PC-9 (cell line): Measurements from ENCODE around the gene PITX2. TPM values are rescaled to one million over a fixed set of nuclear protein-coding genes. Genes with fewer than 3 reads are reported as not detected.

Experiments used
- BruUV-seq: library from RNA; stranded (reverse); fragments of 400-500 nt; replicated peaks from 2 replicates; lab custom pipeline; 2021; lab: Mats Ljungman, UMichigan
- CTCF ChIA-PET: fragments of 300-600 bp; sonication (Branson Sonifier 250); formaldehyde crosslinking; loops from one replicate; lab custom pipeline; 2022; ENCODE audit warnings: antibody characterized with exemption; lab: Charles Lee
- POLR2A ChIA-PET: fragments of 300-600 bp; sonication (Branson Sonifier 250); formaldehyde crosslinking; loops from one replicate; lab custom pipeline; 2022; ENCODE audit warnings: antibody characterized with exemption; ENCODE audit not compliant: unreplicated experiment; lab: Charles Lee
- DNase-seq, 2 experiments: peaks; one replicate each; pipeline versions ENCODE4 v3.0.0 to v3.0.0-alpha.2; 2015 to 2022; ENCODE audit warnings: mixed read lengths in 1 of 2
- H2AFZ ChIP-seq: fragments of 200-600 bp; sonication (generic); 2 replicates; pipeline ENCODE4 v1.8.1; 2017; ENCODE audit warnings: antibody characterized with exemption
- H3F3A ChIP-seq: fragments of 200-600 bp; sonication (generic); 2 replicates; pipeline ENCODE4 v1.8.1; 2017; ENCODE audit warnings: antibody characterized with exemption, mild to moderate bottlenecking, low read depth; ENCODE audit not compliant: insufficient read depth
- H3K27ac ChIP-seq: fragments of 200-600 bp; sonication (generic); 2 replicates; pipeline ENCODE4 v1.6.1; 2016; ENCODE audit warnings: mixed run types
- H3K27me3 ChIP-seq: fragments of 200-600 bp; sonication (generic); 2 replicates; pipeline ENCODE4 v1.6.1; 2016; ENCODE audit warnings: low read depth, mixed run types; ENCODE audit not compliant: insufficient read depth
- H3K36me3 ChIP-seq: fragments of 200-600 bp; sonication (generic); 2 replicates; pipeline ENCODE4 v1.6.1; 2016; ENCODE audit warnings: low read depth, mixed run types
- H3K4me1 ChIP-seq: fragments of 200-600 bp; sonication (generic); replicated peaks from 2 replicates; pipeline ENCODE4 v1.6.1; 2016; ENCODE audit warnings: mixed run types; ENCODE audit not compliant: insufficient read depth
- H3K4me2 ChIP-seq: fragments of 200-600 bp; sonication (generic); 2 replicates; pipeline ENCODE4 v1.6.1; 2017; ENCODE audit warnings: mixed run types
- H3K4me3 ChIP-seq: fragments of 200-600 bp; sonication (generic); 2 replicates; pipeline ENCODE4 v1.6.1; 2016; ENCODE audit warnings: mixed run types
- H3K79me2 ChIP-seq: fragments of 200-600 bp; sonication (generic); 2 replicates; pipeline ENCODE4 v1.6.1; 2017; ENCODE audit warnings: low read depth, mixed run types
- H3K9me2 ChIP-seq: fragments of 200-600 bp; sonication (generic); 2 replicates; pipeline ENCODE4 v1.8.1; 2017; ENCODE audit warnings: mild to moderate bottlenecking; ENCODE audit not compliant: insufficient read depth
- H3K9me3 ChIP-seq: fragments of 200-600 bp; sonication (generic); 2 replicates; pipeline ENCODE4 v1.8.1; 2016; ENCODE audit warnings: low read depth; ENCODE audit not compliant: insufficient read depth
- H4K20me1 ChIP-seq: fragments of 200-600 bp; sonication (generic); 2 replicates; pipeline ENCODE4 v1.8.1; 2017; ENCODE audit not compliant: insufficient read depth
- CTCF ChIP-seq: fragments of 200-600 bp; sonication (generic); conservative IDR thresholded peaks from 2 replicates; pipeline ENCODE4 v1.6.1; 2017; ENCODE audit warnings: mixed run types, antibody characterized with exemption, mild to moderate bottlenecking, moderate library complexity
- EZH2 ChIP-seq: fragments of 200-600 bp; sonication (generic); IDR thresholded peaks from 2 replicates; pipeline ENCODE4 v1.8.0; 2017; ENCODE audit warnings: antibody characterized with exemption, low read depth
- intact Hi-C: fragments of 100-400 bp; cut with micrococcal nuclease; formaldehyde crosslinking; loops from one replicate; pipeline ENCODE4 v1.10.0; 2022; ENCODE audit not compliant: unreplicated experiment
- total RNA-seq: library from RNA; stranded (reverse); gene quantifications from 2 replicates; pipeline ENCODE4 v1.2.3, GENCODE V29; 2021

Gene PITX2
- total RNA-seq, 1 experiment from 2014 or later: 0.48 TPM

- BruUV-seq: no TSS peak
- no peaks in the 10 kb centered on the region for H3F3A ChIP-seq
- no peaks in the 10 kb centered on the region for H3K27me3 ChIP-seq
- H3K4me1 ChIP-seq: no peaks in the 10 kb centered on the region
- ChIA-PET POLR2A (interaction anchor here (0.6 kb wide), 1 partner anchor 56 kb away, joined by 7 read pairs; no protein-coding TSS in a partner anchor), CTCF (no interaction called here)
- intact Hi-C loops: no loop called here
- no peaks in the 10 kb centered on the region for H3K79me2 ChIP-seq
- no peaks in the 10 kb centered on the region for H4K20me1 ChIP-seq
- TF ChIP-seq CTCF (no peak), EZH2 (no peak)
- H3K27ac ChIP-seq: no peak overlapping the region
- H3K36me3 ChIP-seq: no peaks in the 10 kb centered on the region
- no peak overlapping the region for H2AFZ ChIP-seq
- H3K9me2 ChIP-seq: no peaks in the 10 kb centered on the region
- H3K4me3 ChIP-seq: no peak overlapping the region
- DNase-seq: no peak
- H3K9me3 ChIP-seq: no peaks in the 10 kb centered on the region
- no peak overlapping the region for H3K4me2 ChIP-seq
Observed at GRCh38 chr4:110644008-110644407, 21.1 kb upstream of the PITX2 start.

- H3K27ac ChIP-seq: no peak overlapping the region
- H3K9me3 ChIP-seq: no peaks in the 10 kb centered on the region
- H3K9me2 ChIP-seq: no peaks in the 10 kb centered on the region
- DNase-seq: no peak
- no peaks in the 10 kb centered on the region for H3K4me1 ChIP-seq
- no peaks in the 10 kb centered on the region for H3K79me2 ChIP-seq
- no peaks in the 10 kb centered on the region for H3K27me3 ChIP-seq
- H3K4me3 ChIP-seq: no peak overlapping the region
- H2AFZ ChIP-seq: no peak overlapping the region
- no peaks in the 10 kb centered on the region for H3F3A ChIP-seq
- TF ChIP-seq CTCF (no peak), EZH2 (no peak)
- H3K36me3 ChIP-seq: no peaks in the 10 kb centered on the region
- no TSS peak for BruUV-seq
- POLR2A ChIA-PET: no interaction called here
- CTCF ChIA-PET: no interaction called here
- H4K20me1 ChIP-seq: no peaks in the 10 kb centered on the region
- H3K4me2 ChIP-seq: no peak overlapping the region
- intact Hi-C loops: no loop called here
Observed at GRCh38 chr4:110643096-110643495, 20.2 kb upstream of the PITX2 start.

GRCh38 chr4:110641218-110641617 lies 18.3 kb upstream of the PITX2 start:
- H3K4me1 ChIP-seq: no peaks in the 10 kb centered on the region
- CTCF ChIA-PET: no interaction called here
- no peaks in the 10 kb centered on the region for H3F3A ChIP-seq
- DNase-seq: no peak
- TF ChIP-seq CTCF: no peak
- POLR2A ChIA-PET: no interaction called here
- no peaks in the 10 kb centered on the region for H3K27me3 ChIP-seq
- H3K4me2 ChIP-seq: no peak overlapping the region
- intact Hi-C loops: no loop called here
- BruUV-seq: no TSS peak
- H3K27ac ChIP-seq: no peak overlapping the region
- no peaks in the 10 kb centered on the region for H4K20me1 ChIP-seq
- no peaks in the 10 kb centered on the region for H3K79me2 ChIP-seq
- no peaks in the 10 kb centered on the region for H3K9me2 ChIP-seq
- H3K4me3 ChIP-seq: no peak overlapping the region
- no peaks in the 10 kb centered on the region for H3K9me3 ChIP-seq
- H3K36me3 ChIP-seq: no peaks in the 10 kb centered on the region
- no peak overlapping the region for H2AFZ ChIP-seq
